ENCODE measurements around the gene NEDD4. TPM values are rescaled to one million over a fixed set of nuclear protein-coding genes. Genes with fewer than 3 reads are reported as not detected.
A peak's percentile ranks its signal among the peaks of the same experiment; 100 is the strongest.
"Not testable (repeated sequence)": the region's sequence is repeated elsewhere in the genome, so short reads cannot be mapped to it uniquely, and the experiment has no call there.

NEDD4 gene
- total RNA-seq, 6 donors from 2014 or later: 8.4 to 18.8 (median 10.5) TPM

DNA sequence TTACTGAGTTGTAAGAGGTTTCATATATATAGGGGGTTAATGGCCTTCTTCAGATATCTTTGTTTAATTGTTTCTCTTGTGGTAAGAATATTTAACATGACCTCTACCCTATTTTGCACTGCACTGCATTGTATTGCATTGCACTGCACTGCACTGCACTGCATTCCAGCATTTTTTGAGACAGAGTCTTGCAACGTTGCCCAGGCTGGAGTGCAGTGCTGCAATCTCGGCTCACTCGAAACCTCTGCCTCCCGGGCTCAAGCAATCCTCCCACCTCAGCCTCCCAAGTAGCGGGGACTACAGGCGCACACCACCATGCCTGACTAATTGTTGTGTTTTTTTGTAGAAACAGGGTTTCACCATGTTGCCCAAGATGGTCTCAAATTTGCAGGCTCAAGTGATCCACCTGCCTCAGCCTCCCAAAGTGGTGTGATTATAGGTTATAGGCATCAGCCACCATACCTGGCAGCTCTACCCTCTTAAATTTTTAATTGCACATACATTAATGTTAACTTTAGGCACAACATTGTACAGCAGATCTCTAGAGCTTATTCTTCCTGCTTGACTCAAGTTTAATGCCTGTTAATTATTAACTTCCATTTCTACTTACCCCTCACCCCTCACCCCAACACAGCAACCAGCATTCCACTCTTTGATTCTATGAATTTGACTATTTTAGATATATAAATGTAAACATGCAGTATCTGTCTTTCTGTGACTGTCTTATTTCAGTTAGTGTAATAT, 38.4 kb downstream of the NEDD4 start:
- WGBS, 2 donors: 86% methylated on average over 6 of the region's 6 CpGs
- no peaks in the 10 kb centered on the region for H3K36me3 ChIP-seq
- ATAC-seq (ENCODE audit: low FRiP score in 2 of 2) (no peak), DNase-seq (no peak)
- H3K4me3 ChIP-seq: no peak overlapping the region
- no peaks in the 10 kb centered on the region for H3K4me1 ChIP-seq
- no peaks in the 10 kb centered on the region for H3K27me3 ChIP-seq
- TF ChIP-seq EP300 (IDR thresholded peaks at IDR 0.05) (no peak), POLR2A (IDR thresholded peaks at IDR 0.05) (no peak), POLR2AphosphoS5 (IDR thresholded peaks at IDR 0.05) (no peak)
- TF ChIP-seq, protein P1, sequence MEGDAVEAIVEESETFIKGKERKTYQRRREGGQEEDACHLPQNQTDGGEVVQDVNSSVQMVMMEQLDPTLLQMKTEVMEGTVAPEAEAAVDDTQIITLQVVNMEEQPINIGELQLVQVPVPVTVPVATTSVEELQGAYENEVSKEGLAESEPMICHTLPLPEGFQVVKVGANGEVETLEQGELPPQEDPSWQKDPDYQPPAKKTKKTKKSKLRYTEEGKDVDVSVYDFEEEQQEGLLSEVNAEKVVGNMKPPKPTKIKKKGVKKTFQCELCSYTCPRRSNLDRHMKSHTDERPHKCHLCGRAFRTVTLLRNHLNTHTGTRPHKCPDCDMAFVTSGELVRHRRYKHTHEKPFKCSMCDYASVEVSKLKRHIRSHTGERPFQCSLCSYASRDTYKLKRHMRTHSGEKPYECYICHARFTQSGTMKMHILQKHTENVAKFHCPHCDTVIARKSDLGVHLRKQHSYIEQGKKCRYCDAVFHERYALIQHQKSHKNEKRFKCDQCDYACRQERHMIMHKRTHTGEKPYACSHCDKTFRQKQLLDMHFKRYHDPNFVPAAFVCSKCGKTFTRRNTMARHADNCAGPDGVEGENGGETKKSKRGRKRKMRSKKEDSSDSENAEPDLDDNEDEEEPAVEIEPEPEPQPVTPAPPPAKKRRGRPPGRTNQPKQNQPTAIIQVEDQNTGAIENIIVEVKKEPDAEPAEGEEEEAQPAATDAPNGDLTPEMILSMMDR (IDR thresholded peaks at IDR 0.05): no peak
- no peaks in the 10 kb centered on the region for H3K9me3 ChIP-seq
- no peak overlapping the region for H3K27ac ChIP-seq

DNA sequence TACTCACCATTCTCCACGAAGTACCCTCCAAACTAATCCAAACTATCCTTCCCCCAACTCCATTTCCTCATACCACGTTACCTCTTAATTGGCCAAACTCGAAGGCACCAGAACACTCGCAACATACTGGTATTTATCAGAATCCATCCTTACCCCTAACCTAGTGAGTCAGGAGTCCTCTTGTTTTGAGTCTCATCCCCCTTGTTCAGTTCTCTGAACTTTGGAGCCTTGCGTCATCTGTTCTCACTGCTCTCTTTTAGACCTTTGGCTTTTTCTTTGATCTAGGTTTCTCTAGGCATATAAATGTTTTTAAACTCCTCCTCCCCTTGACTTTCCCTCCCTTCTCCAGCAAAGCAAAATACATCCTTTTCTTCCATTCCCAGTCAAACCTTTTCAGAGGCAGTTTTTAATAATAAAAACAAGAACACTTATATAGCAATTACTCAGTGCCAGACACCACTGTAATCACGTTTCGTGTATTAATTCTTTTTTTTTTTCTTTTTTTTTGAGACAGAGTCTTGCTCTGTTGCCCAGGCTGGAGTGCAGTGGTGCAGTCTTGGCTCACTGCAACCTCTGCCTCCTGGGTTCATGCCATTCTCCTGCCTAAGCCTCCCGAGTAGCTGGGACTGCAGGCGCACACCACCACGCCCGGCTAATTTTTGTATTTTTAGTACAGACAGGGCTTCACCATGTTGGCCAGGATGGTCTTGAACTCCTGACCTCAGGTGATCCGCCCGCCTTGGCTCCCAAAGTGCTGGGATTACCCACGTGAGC, 40.7 kb downstream of the NEDD4 start:
- 91 to 93% methylated on average over 14 of the region's 14 CpGs for WGBS, 2 donors
- H3K36me3 ChIP-seq; H3K4me1 ChIP-seq; H3K4me3 ChIP-seq; ATAC-seq (ENCODE audit: low FRiP score in 2 of 2); DNase-seq; H3K27me3 ChIP-seq; H3K27ac ChIP-seq; H3K9me3 ChIP-seq: not testable (repeated sequence)

DNA sequence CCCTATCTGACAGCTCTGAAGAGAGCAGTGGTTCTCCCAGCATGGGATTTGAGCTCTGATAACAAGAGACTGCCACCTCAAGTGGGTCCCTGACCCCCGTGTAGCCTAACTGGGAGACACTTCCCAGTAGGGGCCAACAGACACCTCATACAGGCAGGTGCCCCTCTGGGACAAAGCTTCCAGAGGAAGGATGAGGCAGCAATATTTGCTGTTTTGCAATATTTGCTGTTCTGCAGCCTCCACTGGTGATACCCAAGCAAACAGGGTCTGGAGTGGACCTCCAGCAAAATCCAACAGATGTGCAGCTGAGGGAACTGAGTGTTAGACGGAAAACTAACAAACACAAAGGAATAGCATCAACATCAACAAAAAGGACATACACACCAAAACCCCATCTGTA, 48.8 kb downstream of the NEDD4 start:
- whole genome bisulfite sequencing, 2 donors: 86 to 96% methylated on average over 2 of the region's 2 CpGs
- H3K4me1 ChIP-seq; H3K27ac ChIP-seq; H3K9me3 ChIP-seq; H3K4me3 ChIP-seq; H3K36me3 ChIP-seq; H3K27me3 ChIP-seq; ATAC-seq (ENCODE audit: low FRiP score in 2 of 2); DNase-seq: not testable (repeated sequence)

DNA sequence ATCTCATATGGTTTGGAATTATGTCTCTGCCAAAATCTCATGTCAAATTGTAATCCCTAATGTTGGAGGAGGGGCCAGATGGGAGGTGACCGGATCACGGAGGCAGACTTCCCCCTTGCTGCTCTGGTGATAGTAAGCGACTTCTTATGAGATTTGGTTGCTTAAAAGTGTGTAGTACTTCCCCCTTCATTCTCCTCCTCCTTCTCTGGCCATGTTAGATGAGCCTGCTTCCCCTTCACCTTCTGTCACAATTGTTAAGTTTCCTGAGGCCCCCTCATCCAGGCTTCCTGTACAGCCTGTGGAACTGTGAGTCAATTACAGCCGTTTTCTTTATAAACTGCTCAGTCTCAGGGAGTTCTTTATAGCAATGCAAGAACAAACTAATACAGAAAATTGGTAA, 51.1 kb downstream of the NEDD4 start:
- WGBS, 2 donors: 35 to 61% methylated on average over 4 of the region's 4 CpGs
- no peaks in the 10 kb centered on the region for H3K27me3 ChIP-seq
- no peak overlapping the region for H3K4me3 ChIP-seq
- H3K4me1 ChIP-seq: no peaks in the 10 kb centered on the region
- no peak for ATAC-seq (ENCODE audit: low FRiP score in 2 of 2)
- peak overlapping the region in 2 of 4 donors; percentile 2 to 40 for H3K27ac ChIP-seq
- peaks cover 0 to 8% (median 5%) of the 10 kb centered on the region in 4 donors for H3K9me3 ChIP-seq
- peaks cover 0 to 13% (median 0%) of the 10 kb centered on the region in 4 donors for H3K36me3 ChIP-seq
- TF ChIP-seq, protein P1 (IDR thresholded peaks at IDR 0.05): no peak
- TF ChIP-seq EP300 (IDR thresholded peaks at IDR 0.05) (no peak), POLR2AphosphoS5 (IDR thresholded peaks at IDR 0.05) (no peak)
- DNase-seq: no peak

DNA sequence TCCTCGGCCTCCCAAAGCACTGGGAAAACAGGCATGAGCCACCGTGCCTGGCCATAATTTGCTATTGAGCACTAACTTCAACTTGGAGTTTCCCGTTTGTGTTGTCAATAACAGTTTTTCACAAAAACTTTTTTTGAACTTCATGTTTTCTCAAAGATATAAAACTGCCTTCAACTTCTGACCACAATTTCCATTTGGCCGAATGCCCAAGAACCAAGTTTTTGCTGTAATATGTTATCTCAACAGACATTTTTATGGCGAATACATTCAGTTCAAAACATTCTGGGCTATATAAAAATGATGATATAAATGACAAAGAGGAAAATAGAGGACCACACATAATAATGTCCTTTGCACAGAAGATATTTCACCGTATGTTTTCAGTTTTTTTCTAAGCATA, 56.4 kb downstream of the NEDD4 start:
- no peak for DNase-seq
- H3K36me3 ChIP-seq: peaks cover 0 to 8% (median 0%) of the 10 kb centered on the region in 4 donors
- no peak overlapping the region for H3K4me3 ChIP-seq
- WGBS, 2 donors: 52 to 69% methylated on average over 6 of the region's 6 CpGs
- no peak for ATAC-seq (ENCODE audit: low FRiP score in 2 of 2)
- H3K9me3 ChIP-seq: peaks cover 0 to 8% (median 5%) of the 10 kb centered on the region in 4 donors
- TF ChIP-seq EP300 (IDR thresholded peaks at IDR 0.05) (no peak), POLR2AphosphoS5 (IDR thresholded peaks at IDR 0.05) (no peak), POLR2A (IDR thresholded peaks at IDR 0.05) (no peak)
- TF ChIP-seq, protein P1 (IDR thresholded peaks at IDR 0.05): no peak
- no peak overlapping the region for H3K27ac ChIP-seq
- H3K27me3 ChIP-seq: no peaks in the 10 kb centered on the region
- H3K4me1 ChIP-seq: no peaks in the 10 kb centered on the region

Data from upper lobe of left lung (tissue), 6 donors.